A549 (cell line): ENCODE results near the gene DNMT1.

Experiments
- CEBPB ChIP-seq, 2 experiments: fragments of >200 bp in 1 of 2; sonication (Bioruptor Twin) in 1 of 2; formaldehyde crosslinking in 1 of 2; IDR thresholded peaks; 2 replicates each; pipeline ENCODE4 v1.6.1; 2012 to 2016
- CHD4 ChIP-seq: fragments of 200-600 bp; sonication (generic); IDR thresholded peaks from 2 replicates; pipeline ENCODE4 v1.6.1; 2016; ENCODE audit warnings: antibody characterized with exemption, mild to moderate bottlenecking, borderline replicate concordance
- CTCF ChIP-seq: fragments of >200 bp; sonication (Bioruptor Twin); formaldehyde crosslinking; IDR thresholded peaks from 3 replicates; pipeline ENCODE4 v1.5.1; 2016
- EP300 ChIP-seq, 2 experiments: fragments of >200 bp; sonication (Bioruptor Twin); formaldehyde crosslinking; IDR thresholded peaks; 2 replicates in 1 of 2; 3 replicates in 1 of 2; pipeline ENCODE4 v1.6.1; 2016 to 2017
- ESRRA ChIP-seq: fragments of 150-350 bp; IDR thresholded peaks from 2 replicates; pipeline ENCODE4 v1.6.1; 2014; ENCODE audit warnings: mild to moderate bottlenecking, low read length, borderline replicate concordance
- JUNB ChIP-seq: fragments of >200 bp; sonication (Bioruptor Twin); formaldehyde crosslinking; IDR thresholded peaks from 2 replicates; pipeline ENCODE4 v1.6.1; 2016
- KDM5A ChIP-seq: fragments of 200-600 bp; sonication (generic); IDR thresholded peaks from 2 replicates; pipeline ENCODE4 v1.6.1; 2016; ENCODE audit warnings: antibody characterized with exemption, mild to moderate bottlenecking
- MAZ ChIP-seq: fragments of 150-350 bp; IDR thresholded peaks from 2 replicates; pipeline ENCODE4 v1.6.1; 2014; ENCODE audit warnings: antibody characterized with exemption, low read depth, low read length, borderline replicate concordance
- POLR2A ChIP-seq: IDR thresholded peaks from 2 replicates; pipeline ENCODE4 v1.6.1; 2012; ENCODE audit warnings: mild to moderate bottlenecking, low read length
- SREBF2 ChIP-seq: fragments of 450-650 bp; IDR thresholded peaks from 2 replicates; pipeline ENCODE4 v1.6.1; 2014; ENCODE audit warnings: mild to moderate bottlenecking, moderate library complexity
- TF ChIP-seq, protein P1 (sequence below): fragments of >200 bp; sonication (Bioruptor Twin); formaldehyde crosslinking; IDR thresholded peaks from 3 replicates; pipeline ENCODE4 v1.6.1; 2016

GRCh38 chr19:10189616-10190015 is 5.1 kb downstream of the DNMT1 start:
- TF ChIP-seq CTCF (no peak), MAZ (no peak), EP300 (IDR thresholded peaks at IDR 0.05) (no peak), SREBF2 (no peak), KDM5A (no peak), CHD4 (no peak), JUNB (no peak), POLR2A (no peak), CEBPB (IDR thresholded peaks at IDR 0.05) (no peak), ESRRA (no peak)
- TF ChIP-seq, protein P1, sequence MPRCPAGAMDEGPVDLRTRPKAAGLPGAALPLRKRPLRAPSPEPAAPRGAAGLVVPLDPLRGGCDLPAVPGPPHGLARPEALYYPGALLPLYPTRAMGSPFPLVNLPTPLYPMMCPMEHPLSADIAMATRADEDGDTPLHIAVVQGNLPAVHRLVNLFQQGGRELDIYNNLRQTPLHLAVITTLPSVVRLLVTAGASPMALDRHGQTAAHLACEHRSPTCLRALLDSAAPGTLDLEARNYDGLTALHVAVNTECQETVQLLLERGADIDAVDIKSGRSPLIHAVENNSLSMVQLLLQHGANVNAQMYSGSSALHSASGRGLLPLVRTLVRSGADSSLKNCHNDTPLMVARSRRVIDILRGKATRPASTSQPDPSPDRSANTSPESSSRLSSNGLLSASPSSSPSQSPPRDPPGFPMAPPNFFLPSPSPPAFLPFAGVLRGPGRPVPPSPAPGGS, result no peak
